ENCODE data around the gene PDPK1. TPM values are rescaled to one million over a fixed set of nuclear protein-coding genes. Genes with fewer than 3 reads are reported as not detected.

PDPK1 gene
- total RNA-seq, 1 donor from 2014 or later = 27.0 TPM

DNA sequence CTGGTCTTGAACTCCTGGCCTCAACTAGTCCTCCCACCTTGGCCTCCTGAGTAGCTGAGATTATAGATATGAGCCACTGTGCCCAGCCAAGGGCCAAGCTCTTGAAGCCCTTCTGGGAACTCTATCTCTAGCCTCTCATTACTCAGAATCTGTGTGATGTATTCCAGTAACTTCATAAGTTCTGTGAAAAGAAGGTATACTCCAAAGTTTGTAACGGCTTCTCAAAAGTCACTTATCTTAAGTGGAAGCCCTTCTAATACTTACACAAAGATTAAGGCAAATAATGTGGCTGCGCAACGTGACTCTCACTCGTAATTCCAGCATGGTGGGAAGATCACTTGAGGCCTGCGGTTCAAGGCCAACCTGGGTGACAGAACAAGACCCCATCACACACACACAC, 43.2 kb upstream of the PDPK1 start:
- DNase-seq (ENCODE audit: low read depth) = no peak
- no peaks in the 10 kb centered on the region for H3K27me3 ChIP-seq (ENCODE audit: control insufficient read depth, insufficient read depth, low read length)
- H3K4me3 ChIP-seq (ENCODE audit: low read depth, low read length) = no peak overlapping the region
- peaks cover 5% of the 10 kb centered on the region for H3K36me3 ChIP-seq (ENCODE audit: control insufficient read depth, insufficient read depth, low read length)
- TF ChIP-seq, protein P1, sequence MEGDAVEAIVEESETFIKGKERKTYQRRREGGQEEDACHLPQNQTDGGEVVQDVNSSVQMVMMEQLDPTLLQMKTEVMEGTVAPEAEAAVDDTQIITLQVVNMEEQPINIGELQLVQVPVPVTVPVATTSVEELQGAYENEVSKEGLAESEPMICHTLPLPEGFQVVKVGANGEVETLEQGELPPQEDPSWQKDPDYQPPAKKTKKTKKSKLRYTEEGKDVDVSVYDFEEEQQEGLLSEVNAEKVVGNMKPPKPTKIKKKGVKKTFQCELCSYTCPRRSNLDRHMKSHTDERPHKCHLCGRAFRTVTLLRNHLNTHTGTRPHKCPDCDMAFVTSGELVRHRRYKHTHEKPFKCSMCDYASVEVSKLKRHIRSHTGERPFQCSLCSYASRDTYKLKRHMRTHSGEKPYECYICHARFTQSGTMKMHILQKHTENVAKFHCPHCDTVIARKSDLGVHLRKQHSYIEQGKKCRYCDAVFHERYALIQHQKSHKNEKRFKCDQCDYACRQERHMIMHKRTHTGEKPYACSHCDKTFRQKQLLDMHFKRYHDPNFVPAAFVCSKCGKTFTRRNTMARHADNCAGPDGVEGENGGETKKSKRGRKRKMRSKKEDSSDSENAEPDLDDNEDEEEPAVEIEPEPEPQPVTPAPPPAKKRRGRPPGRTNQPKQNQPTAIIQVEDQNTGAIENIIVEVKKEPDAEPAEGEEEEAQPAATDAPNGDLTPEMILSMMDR (IDR thresholded peaks at IDR 0.05; ENCODE audit: insufficient read depth, low read length, poor library complexity, severe bottlenecking) = no peak

DNA sequence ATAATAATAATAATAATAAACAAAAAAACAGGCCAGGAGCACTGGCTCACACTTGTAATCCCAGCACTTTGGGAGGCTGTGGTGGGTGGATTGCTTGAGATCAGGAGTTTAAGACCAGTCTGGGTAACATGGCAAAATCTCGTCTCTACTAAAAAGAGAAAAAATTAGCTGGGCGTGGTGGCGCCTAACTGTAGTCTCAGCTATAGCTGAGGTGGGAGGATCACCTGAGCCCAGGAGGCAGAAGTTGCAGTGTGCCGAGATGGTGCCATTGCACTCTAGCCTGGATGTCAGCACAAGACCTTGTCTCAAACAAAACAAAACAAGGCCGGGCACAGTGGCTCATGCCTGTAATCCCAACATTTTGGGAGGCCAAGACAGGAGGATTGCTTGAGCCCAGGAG, 42.8 kb upstream of the PDPK1 start:
- no peak for DNase-seq (ENCODE audit: low read depth)
- Histone ChIP-seq H3K36me3 (ENCODE audit: control insufficient read depth, insufficient read depth, low read length) (peaks cover 5% of the 10 kb centered on the region), H3K4me3 (ENCODE audit: low read depth, low read length) (no peak overlapping the region), H3K27me3 (ENCODE audit: control insufficient read depth, insufficient read depth, low read length) (no peaks in the 10 kb centered on the region)
- TF ChIP-seq, protein P1 (IDR thresholded peaks at IDR 0.05; ENCODE audit: insufficient read depth, low read length, poor library complexity, severe bottlenecking) = no peak

DNA sequence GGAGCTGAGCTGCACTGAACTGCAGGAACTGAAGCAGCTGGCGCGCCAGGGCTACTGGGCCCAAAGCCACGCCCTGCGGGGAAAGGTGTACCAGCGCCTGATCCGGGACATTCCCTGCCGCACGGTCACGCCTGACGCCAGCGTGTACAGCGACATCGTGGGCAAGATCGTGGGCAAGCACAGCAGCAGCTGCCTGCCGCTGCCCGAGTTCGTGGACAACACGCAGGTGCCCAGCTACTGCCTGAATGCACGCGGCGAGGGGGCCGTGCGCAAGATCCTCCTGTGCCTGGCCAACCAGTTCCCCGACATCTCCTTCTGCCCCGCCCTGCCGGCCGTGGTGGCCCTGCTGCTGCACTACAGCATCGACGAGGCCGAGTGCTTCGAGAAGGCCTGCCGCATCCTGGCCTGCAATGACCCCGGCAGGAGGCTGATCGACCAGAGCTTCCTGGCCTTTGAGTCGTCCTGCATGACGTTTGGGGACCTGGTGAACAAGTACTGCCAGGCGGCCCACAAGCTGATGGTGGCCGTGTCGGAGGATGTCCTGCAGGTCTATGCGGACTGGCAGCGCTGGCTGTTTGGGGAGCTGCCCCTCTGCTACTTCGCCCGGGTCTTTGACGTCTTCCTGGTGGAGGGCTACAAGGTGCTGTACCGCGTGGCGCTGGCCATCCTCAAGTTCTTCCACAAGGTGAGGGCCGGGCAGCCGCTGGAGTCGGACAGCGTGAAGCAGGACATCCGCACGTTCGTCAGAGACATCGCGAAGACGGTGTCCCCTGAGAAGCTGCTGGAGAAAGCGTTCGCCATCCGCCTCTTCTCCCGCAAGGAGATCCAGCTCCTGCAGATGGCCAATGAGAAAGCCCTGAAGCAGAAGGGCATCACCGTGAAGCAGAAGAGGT, 41.4 kb upstream of the PDPK1 start:
- no peak for DNase-seq (ENCODE audit: low read depth)
- Histone ChIP-seq H3K4me3 (ENCODE audit: low read depth, low read length) (no peak overlapping the region), H3K36me3 (ENCODE audit: control insufficient read depth, insufficient read depth, low read length) (peaks cover 5% of the 10 kb centered on the region), H3K27me3 (ENCODE audit: control insufficient read depth, insufficient read depth, low read length) (no peaks in the 10 kb centered on the region)
- TF ChIP-seq, protein P1 (IDR thresholded peaks at IDR 0.05; ENCODE audit: insufficient read depth, low read length, poor library complexity, severe bottlenecking) = no peak

DNA sequence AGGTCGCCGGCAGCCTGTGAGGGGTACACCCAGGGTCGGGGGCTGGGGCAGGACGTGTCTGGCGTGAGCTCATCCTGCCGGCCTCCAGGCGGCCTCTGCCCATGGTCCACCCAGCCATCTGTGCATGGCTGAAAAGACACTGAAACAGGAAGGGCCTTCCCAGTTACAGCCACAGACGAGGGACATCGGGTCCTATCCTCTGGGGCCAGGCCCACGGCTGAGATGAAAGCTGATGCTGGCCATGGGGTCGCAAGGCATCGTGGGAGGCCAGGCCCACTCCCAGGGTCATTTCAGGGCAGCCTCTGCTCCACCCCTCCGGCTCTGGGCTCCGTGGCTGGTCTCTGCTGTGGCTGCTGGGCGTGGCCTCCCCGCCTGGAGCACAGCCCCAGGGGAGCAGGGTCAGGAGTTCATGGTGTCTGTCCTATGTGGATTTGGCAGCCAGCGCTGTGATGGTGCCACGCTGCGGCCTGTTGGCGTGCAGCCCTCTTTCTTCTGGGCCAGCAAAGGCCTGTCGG, 40.6 kb upstream of the PDPK1 start:
- TF ChIP-seq, protein P1 (IDR thresholded peaks at IDR 0.05; ENCODE audit: insufficient read depth, low read length, poor library complexity, severe bottlenecking) = no peak
- no peak overlapping the region for H3K4me3 ChIP-seq (ENCODE audit: low read depth, low read length)
- H3K27me3 ChIP-seq (ENCODE audit: control insufficient read depth, insufficient read depth, low read length) = no peaks in the 10 kb centered on the region
- peaks cover 5% of the 10 kb centered on the region for H3K36me3 ChIP-seq (ENCODE audit: control insufficient read depth, insufficient read depth, low read length)
- no peak for DNase-seq (ENCODE audit: low read depth)

DNA sequence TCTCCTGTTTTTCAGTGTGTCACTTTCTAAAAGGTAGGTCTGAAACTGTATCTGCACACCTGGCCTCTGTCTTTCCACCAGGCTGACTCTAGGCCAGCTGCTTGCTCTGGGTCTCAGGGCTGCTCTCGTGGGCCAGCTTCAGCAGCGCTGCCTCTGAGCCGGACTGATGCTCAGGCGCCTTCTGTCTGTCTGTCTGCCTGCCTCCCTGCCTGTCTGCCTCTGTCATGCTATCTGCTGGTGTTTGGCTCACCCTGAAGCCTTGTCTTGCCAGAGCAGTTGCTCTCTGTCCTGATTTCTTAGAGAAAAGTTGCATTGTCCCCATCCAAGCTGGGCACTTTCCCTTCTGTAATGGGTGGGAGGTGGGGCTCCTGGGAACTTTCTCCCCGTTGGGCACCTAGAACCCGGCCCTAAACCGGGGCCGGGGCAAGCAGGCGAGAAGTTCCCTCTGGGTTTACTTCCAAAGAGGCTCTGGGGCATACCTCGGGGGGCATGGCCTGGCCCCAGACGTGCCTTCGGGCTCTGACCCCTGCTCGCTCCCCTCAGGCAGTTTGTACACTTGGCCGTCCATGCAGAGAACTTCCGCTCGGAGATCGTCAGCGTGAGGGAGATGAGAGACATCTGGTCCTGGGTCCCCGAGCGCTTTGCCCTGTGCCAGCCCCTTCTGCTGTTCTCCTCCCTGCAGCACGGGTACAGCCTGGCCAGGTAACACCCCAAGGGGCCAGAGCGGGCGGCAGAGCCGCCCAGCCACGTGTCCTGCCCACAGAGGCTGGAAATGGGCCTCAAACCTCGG, 39.9 kb upstream of the PDPK1 start:
- H3K36me3 ChIP-seq (ENCODE audit: control insufficient read depth, insufficient read depth, low read length) = peaks cover 5% of the 10 kb centered on the region
- TF ChIP-seq, protein P1 (IDR thresholded peaks at IDR 0.05; ENCODE audit: insufficient read depth, low read length, poor library complexity, severe bottlenecking) = no peak
- H3K27me3 ChIP-seq (ENCODE audit: control insufficient read depth, insufficient read depth, low read length) = no peaks in the 10 kb centered on the region
- DNase-seq (ENCODE audit: low read depth) = no peak
- H3K4me3 ChIP-seq (ENCODE audit: low read depth, low read length) = no peak overlapping the region

All from kidney epithelial cell (primary cell).